ENCODE data around the gene FOXP1. TPM values are rescaled to one million over a fixed set of nuclear protein-coding genes. Genes with fewer than 3 reads are reported as not detected.

FOXP1 gene
- total and polyA plus RNA-seq, 9 of the 15 experiments (the other 6 are each of a cell fraction or from before 2014, with no cell fraction given), result 7.7 to 34.5 (median 13.7) TPM

GRCh38 chr3:71400986-71401451 is 182.5 kb downstream of the FOXP1 start (continued):
- TF ChIP-seq, protein P1, sequence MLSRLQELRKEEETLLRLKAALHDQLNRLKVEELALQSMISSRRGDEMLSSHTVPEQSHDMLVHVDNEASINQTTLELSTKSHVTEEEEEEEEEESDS (CRISPR knock-in tag; IDR thresholded peaks at IDR 0.05), result no peak
- no peak for TF ChIP-seq ZFP36 (IDR thresholded peaks at IDR 0.05; ENCODE audit: low read depth, low read length, partially characterized antibody)
- no peak for TF ChIP-seq GTF2F1 (IDR thresholded peaks at IDR 0.05; ENCODE audit: low read depth, low read length)
- peak; percentile 78 for TF ChIP-seq TAL1 (IDR thresholded peaks at IDR 0.05)
- TF ChIP-seq PATZ1 (CRISPR knock-in tag; IDR thresholded peaks at IDR 0.05; ENCODE audit: borderline replicate concordance), result no peak
- TF ChIP-seq, protein P2, sequence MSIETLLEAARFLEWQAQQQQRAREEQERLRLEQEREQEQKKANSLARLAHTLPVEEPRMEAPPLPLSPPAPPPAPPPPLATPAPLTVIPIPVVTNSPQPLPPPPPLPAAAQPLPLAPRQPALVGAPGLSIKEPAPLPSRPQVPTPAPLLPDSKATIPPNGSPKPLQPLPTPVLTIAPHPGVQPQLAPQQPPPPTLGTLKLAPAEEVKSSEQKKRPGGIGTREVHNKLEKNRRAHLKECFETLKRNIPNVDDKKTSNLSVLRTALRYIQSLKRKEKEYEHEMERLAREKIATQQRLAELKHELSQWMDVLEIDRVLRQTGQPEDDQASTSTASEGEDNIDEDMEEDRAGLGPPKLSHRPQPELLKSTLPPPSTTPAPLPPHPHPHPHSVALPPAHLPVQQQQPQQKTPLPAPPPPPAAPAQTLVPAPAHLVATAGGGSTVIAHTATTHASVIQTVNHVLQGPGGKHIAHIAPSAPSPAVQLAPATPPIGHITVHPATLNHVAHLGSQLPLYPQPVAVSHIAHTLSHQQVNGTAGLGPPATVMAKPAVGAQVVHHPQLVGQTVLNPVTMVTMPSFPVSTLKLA (conservative IDR thresholded peaks at IDR 0.05), result peak in 1 of 2 experiments; percentile 48; a peak in 2 of 4 replicates
- no peak for TF ChIP-seq CBX2 (IDR thresholded peaks at IDR 0.05; ENCODE audit: insufficient read depth, low read length, poor library complexity, severe bottlenecking)
- TF ChIP-seq DACH1 (IDR thresholded peaks at IDR 0.05; ENCODE audit: partially characterized antibody), result no peak
- no peak for TF ChIP-seq HDAC2 (IDR thresholded peaks at IDR 0.05)
- no peak for TF ChIP-seq LCOR (CRISPR knock-in tag; IDR thresholded peaks at IDR 0.05)
- no peak for TF ChIP-seq ZNF224 (CRISPR knock-in tag; IDR thresholded peaks at IDR 0.05)
- TF ChIP-seq LARP7 (IDR thresholded peaks at IDR 0.05), result no peak
- no peak for TF ChIP-seq ZNF124 (CRISPR knock-in tag; IDR thresholded peaks at IDR 0.05)
- TF ChIP-seq ZNF764 (CRISPR knock-in tag; IDR thresholded peaks at IDR 0.05; ENCODE audit: low read depth), result no peak
- TF ChIP-seq ZBTB26 (CRISPR knock-in tag; IDR thresholded peaks at IDR 0.05), result no peak
- TF ChIP-seq ZNF518B (CRISPR knock-in tag; IDR thresholded peaks at IDR 0.05), result no peak
- TF ChIP-seq HCFC1 (IDR thresholded peaks at IDR 0.05; ENCODE audit: low read depth, low read length), result no peak
- TF ChIP-seq, protein P3, sequence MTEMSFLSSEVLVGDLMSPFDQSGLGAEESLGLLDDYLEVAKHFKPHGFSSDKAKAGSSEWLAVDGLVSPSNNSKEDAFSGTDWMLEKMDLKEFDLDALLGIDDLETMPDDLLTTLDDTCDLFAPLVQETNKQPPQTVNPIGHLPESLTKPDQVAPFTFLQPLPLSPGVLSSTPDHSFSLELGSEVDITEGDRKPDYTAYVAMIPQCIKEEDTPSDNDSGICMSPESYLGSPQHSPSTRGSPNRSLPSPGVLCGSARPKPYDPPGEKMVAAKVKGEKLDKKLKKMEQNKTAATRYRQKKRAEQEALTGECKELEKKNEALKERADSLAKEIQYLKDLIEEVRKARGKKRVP (CRISPR knock-in tag; IDR thresholded peaks at IDR 0.05), result no peak
- TF ChIP-seq GABPB1 (CRISPR knock-in tag; IDR thresholded peaks at IDR 0.05), result no peak
- peak; percentile 87 for TF ChIP-seq NCOR1 (IDR thresholded peaks at IDR 0.05)
